ENCODE results near the gene VWA8. TPM values are rescaled to one million over a fixed set of nuclear protein-coding genes. Genes with fewer than 3 reads are reported as not detected.

Gene VWA8
- total RNA-seq, 1 experiment from 2014 or later: 21.4 TPM

DNA sequence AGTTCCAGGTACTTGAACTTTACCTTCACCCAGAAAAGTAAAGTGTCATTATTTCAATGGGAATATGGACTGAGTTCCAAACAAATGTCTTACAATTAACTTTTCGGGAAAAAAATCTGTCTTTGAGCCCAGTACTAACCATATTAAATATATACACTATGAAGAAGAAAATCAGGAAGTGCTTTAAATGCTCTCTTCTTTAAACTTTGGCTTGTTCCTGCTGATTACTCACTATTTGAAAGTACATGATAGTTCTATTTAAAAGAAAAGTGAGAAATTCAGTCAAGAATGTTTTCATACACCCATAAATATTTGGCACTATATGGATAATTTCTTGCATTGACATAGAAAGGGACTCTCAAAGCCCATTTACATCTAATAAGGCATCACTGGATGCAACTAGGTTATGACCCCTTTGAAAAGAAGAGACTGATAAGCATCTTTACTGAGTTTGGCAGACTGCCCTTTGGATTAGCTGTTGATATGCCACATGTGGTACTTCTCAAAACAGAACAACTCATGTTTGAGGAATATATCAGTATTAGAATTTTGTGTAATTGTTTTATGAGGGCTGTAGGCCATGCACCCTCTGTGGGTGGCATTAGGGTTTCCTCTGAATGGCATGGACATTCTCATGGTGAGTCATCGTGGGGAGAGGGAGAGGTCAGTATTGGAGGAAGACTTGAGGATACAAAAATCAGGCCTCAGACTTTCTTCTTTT is 25.0 kb upstream of the VWA8 start:
- Mint-ChIP-seq H3K4me3 (ENCODE audit: unreplicated experiment) (no peak overlapping the region), H3K27ac (ENCODE audit: low read depth, unreplicated experiment) (no peak overlapping the region), H3K36me3 (ENCODE audit: insufficient read depth, unreplicated experiment) (no peaks in the 10 kb centered on the region), H3K4me1 (ENCODE audit: insufficient read depth, unreplicated experiment) (peaks cover 24% of the 10 kb centered on the region), H3K27me3 (ENCODE audit: insufficient read depth, unreplicated experiment) (peaks cover 16% of the 10 kb centered on the region), H3K9me3 (ENCODE audit: unreplicated experiment) (no peaks in the 10 kb centered on the region)
- DNase-seq (ENCODE audit: unreplicated experiment): peak; percentile 22
- intact Hi-C loops (cut with micrococcal nuclease): no loop called here
- ChIA-PET POLR2A (no interaction called here), CTCF (interaction anchor here (0.5 to 1.1 kb wide), 2 partner anchors 40 to 318 kb away, joined by 3 read pairs; no protein-coding TSS in a partner anchor)
- BruUV-seq (replicated peaks): no TSS peak
- TF ChIP-seq, protein P1, sequence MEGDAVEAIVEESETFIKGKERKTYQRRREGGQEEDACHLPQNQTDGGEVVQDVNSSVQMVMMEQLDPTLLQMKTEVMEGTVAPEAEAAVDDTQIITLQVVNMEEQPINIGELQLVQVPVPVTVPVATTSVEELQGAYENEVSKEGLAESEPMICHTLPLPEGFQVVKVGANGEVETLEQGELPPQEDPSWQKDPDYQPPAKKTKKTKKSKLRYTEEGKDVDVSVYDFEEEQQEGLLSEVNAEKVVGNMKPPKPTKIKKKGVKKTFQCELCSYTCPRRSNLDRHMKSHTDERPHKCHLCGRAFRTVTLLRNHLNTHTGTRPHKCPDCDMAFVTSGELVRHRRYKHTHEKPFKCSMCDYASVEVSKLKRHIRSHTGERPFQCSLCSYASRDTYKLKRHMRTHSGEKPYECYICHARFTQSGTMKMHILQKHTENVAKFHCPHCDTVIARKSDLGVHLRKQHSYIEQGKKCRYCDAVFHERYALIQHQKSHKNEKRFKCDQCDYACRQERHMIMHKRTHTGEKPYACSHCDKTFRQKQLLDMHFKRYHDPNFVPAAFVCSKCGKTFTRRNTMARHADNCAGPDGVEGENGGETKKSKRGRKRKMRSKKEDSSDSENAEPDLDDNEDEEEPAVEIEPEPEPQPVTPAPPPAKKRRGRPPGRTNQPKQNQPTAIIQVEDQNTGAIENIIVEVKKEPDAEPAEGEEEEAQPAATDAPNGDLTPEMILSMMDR (IDR thresholded peaks at IDR 0.05; ENCODE audit: unreplicated experiment): no peak

DNA sequence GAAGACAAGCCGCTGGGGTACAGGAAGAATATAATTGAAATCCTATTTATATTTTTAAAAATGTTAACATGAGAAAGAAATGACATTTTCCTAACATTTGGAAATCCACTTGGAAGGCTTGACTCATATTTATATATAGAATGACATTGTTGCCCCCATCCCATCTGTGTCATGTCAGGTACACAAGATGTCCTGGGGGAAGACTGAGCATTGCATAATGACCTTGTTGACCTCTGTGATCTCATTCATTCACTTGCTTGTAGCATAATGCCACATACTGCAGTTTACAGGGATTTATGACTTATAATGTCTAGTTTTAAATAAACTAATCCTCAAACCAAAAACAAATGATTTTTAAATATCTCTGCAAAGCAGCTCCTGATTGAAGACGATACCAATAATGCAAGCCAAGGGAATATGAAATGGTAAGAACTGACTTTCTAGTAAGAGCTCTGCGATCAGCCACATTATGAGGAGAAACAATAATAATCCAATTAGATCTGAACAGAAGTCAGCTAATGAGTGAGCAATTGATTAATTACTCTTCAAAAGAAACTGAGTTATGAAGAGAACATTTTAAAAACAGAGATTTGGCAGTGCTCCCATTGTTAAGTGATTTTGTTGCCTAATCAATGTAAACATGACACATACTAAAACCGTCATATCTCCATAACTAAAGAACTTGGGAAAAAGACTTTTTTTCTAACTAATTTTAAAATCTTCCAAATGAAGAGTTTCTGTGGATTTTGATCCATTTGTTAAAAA is 21.2 kb upstream of the VWA8 start:
- intact Hi-C loops (cut with micrococcal nuclease): loop anchor here (5.0 kb wide), 1 partner anchor 45 kb away; no protein-coding TSS in a partner anchor
- no TSS peak for BruUV-seq (replicated peaks)
- Mint-ChIP-seq H3K36me3 (ENCODE audit: insufficient read depth, unreplicated experiment) (peaks cover under 1% of the 10 kb centered on the region), H3K27me3 (ENCODE audit: insufficient read depth, unreplicated experiment) (peaks cover 16% of the 10 kb centered on the region), H3K27ac (ENCODE audit: low read depth, unreplicated experiment) (no peak overlapping the region), H3K4me3 (ENCODE audit: unreplicated experiment) (no peak overlapping the region), H3K9me3 (ENCODE audit: unreplicated experiment) (no peaks in the 10 kb centered on the region), H3K4me1 (ENCODE audit: insufficient read depth, unreplicated experiment) (peaks cover 18% of the 10 kb centered on the region)
- CTCF ChIA-PET: interaction anchor here (0.6 to 1.5 kb wide), 5 partner anchors 10 to 54 kb away, joined by 3 to 4 read pairs (median 3); no protein-coding TSS in a partner anchor
- POLR2A ChIA-PET: interaction anchor here (0.9 to 2.0 kb wide), 8 partner anchors 8 to 65 kb away, joined by 3 to 26 read pairs (median 4); partner anchors contain the start of gene VWA8
- TF ChIP-seq, protein P1 (IDR thresholded peaks at IDR 0.05; ENCODE audit: unreplicated experiment): no peak
- DNase-seq (ENCODE audit: unreplicated experiment): peak; percentile 78

DNA sequence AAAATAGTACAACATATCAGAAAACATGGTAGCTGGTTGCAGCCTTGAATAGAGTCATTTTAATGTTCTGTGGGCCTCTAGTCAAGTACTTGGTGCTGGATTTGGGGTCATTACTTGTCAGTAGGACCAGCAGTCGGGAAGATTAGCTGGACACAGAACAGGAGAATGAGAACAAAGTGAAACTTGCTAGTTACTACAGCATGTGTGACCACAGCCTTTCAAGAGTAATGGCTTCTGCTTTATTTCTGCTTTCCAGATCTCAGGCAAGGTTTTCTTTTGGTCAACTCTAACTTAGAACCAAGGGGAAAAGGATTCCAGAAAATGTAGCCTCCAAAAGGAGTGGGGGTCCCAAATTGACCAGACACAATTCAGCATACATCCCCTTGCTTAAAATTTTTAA is 17.1 kb upstream of the VWA8 start:
- peaks cover 18% of the 10 kb centered on the region for H3K4me1 Mint-ChIP-seq (ENCODE audit: insufficient read depth, unreplicated experiment)
- H3K4me3 Mint-ChIP-seq (ENCODE audit: unreplicated experiment): no peak overlapping the region
- no peak for DNase-seq (ENCODE audit: unreplicated experiment)
- H3K36me3 Mint-ChIP-seq (ENCODE audit: insufficient read depth, unreplicated experiment): peaks cover 4% of the 10 kb centered on the region
- intact Hi-C loops (cut with micrococcal nuclease): no loop called here
- BruUV-seq (replicated peaks): no TSS peak
- H3K27ac Mint-ChIP-seq (ENCODE audit: low read depth, unreplicated experiment): no peak overlapping the region
- H3K27me3 Mint-ChIP-seq (ENCODE audit: insufficient read depth, unreplicated experiment): no peaks in the 10 kb centered on the region
- TF ChIP-seq, protein P1 (IDR thresholded peaks at IDR 0.05; ENCODE audit: unreplicated experiment): no peak
- no peaks in the 10 kb centered on the region for H3K9me3 Mint-ChIP-seq (ENCODE audit: unreplicated experiment)
- ChIA-PET CTCF (interaction anchor here (0.6 kb wide), 1 partner anchor 247 kb away, joined by 3 read pairs; no protein-coding TSS in a partner anchor), POLR2A (interaction anchor here (4.7 kb wide), 1 partner anchor 16 kb away, joined by 51 read pairs; the partner anchor contains the start of gene VWA8)

DNA sequence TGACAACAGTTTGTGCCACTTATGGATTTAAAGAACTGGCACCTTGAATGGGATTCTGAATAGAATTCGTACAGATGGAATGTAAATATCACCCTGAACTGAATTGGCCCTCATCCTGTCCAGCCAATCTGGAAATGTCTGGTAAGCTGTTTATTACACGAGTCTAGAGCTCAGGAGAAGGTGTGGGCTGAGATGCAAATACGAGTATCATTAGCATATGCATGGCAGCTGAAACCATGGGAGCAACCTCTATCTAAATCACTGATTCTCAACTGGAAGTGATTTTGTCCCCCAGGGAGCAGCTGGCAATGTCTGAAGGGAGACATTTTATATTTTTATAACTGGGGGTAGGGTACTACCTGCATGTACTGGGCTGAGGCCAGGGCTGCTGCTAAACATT is 15.6 kb upstream of the VWA8 start:
- Mint-ChIP-seq H3K4me3 (ENCODE audit: unreplicated experiment) (no peak overlapping the region), H3K36me3 (ENCODE audit: insufficient read depth, unreplicated experiment) (peaks cover 4% of the 10 kb centered on the region), H3K27ac (ENCODE audit: low read depth, unreplicated experiment) (no peak overlapping the region), H3K9me3 (ENCODE audit: unreplicated experiment) (no peaks in the 10 kb centered on the region), H3K4me1 (ENCODE audit: insufficient read depth, unreplicated experiment) (peaks cover 9% of the 10 kb centered on the region), H3K27me3 (ENCODE audit: insufficient read depth, unreplicated experiment) (no peaks in the 10 kb centered on the region)
- no TSS peak for BruUV-seq (replicated peaks)
- ChIA-PET POLR2A (interaction anchor here (1.1 to 4.7 kb wide), 4 partner anchors 12 to 65 kb away, joined by 3 to 51 read pairs (median 8); partner anchors contain the start of gene VWA8), CTCF (interaction anchor here (0.7 kb wide), 1 partner anchor 138 kb away, joined by 3 read pairs; no protein-coding TSS in a partner anchor)
- TF ChIP-seq, protein P1 (IDR thresholded peaks at IDR 0.05; ENCODE audit: unreplicated experiment): no peak
- intact Hi-C loops (cut with micrococcal nuclease): no loop called here
- no peak for DNase-seq (ENCODE audit: unreplicated experiment)

All from MCF 10A (cell line).